GM21360 (cell line): ENCODE results near the gene GPRC5A.

ENCODE experiments used
- ATAC-seq: cut with Tn5 transposase; IDR thresholded peaks from one replicate; pipeline ENCODE4 v1.9.1; 2021; ENCODE audit warnings: mild to moderate bottlenecking, moderate library complexity; ENCODE audit not compliant: unreplicated experiment

Gene GPRC5A

DNA sequence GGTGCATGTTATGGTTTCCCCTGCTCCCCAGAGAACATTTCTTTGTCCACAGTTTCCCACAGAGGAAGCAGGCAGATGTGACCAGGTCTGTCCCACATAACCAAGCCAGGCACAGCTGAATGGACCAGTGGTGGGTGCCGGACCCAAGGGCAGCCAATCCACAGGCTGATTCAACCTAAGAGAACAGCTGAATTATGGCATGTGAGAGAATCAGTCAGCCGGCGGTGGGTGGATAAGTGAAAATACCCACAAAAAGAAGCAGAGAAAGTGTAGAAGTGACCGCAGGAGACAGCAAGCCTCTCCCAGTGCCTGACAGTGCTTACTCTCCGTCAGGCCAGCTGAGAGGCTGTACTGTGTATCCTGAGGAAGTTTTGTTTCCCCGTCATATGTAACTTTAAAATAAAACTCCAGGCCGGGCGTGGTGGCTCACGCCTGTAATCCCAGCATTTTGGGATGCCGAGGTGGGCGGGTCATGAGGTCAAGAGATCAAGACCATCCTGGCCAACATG is 45.7 kb downstream of the GPRC5A start:
- ATAC-seq, result no peak

DNA sequence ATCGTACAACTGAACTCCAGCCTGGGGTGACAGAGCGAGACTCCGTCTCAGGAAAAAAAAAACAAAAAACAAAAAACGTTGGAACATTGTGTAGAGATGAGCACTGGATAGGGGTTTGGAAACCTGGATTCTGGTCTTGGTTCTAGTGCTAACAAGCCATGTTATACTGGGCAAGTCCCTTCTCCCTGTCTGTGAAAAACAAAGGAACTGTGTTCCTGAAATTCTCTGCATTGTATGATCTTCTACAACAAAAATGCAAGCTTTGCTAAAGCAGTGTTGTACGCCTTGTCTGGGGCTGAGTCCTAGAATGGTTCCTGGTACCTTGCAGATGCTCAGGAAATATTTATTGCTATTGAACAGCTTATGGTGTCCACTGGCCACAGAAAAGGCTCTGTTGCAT is 47.2 kb downstream of the GPRC5A start:
- ATAC-seq, result no peak

DNA sequence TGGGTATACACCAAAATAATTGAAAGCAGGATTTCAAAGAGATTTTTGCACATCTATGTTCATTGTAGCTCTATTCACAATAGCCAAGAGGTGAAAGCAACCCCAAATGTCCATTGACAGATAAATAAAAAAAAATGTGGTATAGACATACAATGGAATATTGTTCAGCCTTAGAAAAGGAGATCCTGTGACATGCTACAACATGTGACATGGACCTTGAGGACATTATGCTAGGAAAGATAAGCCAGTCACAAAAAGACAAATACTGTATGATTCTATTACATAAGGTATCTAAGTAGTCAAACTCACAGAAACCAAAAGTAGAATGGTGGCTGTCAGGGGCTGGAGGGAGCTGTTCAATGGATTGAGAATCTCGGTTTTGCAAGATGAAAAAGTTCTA is 48.5 kb downstream of the GPRC5A start:
- no peak for ATAC-seq

DNA sequence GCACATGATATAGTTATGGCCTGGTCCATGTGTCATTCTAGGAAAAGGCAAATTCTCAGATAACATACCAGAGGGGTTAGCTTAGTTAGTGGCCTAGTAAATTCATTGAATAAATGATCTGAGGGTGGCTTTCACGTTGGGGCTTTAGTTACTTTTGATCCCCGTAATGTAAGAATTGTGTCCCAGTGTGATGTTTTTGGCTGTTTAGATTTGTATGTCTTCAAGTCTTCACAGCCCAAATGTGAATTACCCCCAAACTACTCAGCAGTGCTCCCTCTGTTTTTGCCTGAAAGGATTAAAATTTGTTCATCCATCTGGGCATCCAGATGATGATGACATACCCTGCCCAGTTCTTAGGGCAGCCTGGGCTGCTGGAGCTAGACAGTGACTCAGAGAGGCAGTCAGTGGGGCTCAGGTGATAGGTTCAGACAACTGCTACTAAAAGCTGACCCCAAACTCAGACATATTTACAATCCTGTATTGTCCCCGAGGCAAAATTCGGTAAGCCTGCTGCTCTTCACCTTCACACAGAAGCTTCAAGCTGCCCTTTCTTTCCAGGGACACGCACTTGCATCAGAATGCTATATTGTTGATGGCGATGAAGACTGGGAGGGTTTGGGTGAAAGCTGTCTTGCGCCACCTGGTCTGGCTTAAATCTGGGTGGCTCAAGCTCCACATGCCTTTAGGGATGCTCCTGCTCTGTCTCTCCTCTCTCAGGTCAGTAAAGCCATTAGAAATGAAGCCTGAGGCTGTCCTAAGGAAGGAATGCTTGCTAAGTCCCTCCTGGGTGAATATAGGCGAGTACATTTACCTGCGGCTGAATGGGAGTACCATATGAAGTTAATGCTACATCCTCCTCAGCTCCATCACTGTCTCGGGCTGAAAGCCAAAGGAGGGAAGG is 50.3 kb downstream of the GPRC5A start:
- no peak for ATAC-seq

DNA sequence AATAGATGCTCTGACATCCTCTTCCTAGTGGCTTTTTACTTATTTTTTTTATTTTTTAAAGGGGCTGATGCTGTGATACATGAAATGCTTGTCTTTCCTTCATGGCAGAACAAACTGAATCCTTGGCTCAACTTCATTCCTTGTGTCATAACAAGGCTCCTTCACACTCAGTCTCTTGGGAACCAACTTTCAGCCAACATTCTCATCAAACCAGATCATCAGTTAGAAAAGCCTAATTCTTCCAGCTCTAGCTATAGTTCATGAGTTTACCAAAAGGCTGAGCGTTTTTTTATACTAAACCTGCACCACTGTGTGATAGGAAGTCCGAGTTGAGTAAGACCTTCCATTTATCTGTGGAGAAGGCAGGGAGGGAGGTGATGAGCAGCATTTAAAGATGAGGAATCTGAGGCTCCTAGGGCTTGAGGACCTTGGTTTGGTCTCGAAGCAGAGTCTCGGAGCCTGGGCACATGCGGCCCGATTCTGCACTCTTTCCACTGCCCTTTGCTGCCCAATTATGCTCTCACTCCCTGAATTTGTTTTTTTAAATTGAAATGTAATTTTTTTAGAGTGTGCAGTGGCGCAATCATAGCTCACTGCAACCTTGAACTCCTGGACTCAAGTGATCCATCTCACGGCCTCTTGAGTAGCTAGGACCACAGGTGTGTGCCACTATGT is 52.4 kb downstream of the GPRC5A start:
- no peak for ATAC-seq

DNA sequence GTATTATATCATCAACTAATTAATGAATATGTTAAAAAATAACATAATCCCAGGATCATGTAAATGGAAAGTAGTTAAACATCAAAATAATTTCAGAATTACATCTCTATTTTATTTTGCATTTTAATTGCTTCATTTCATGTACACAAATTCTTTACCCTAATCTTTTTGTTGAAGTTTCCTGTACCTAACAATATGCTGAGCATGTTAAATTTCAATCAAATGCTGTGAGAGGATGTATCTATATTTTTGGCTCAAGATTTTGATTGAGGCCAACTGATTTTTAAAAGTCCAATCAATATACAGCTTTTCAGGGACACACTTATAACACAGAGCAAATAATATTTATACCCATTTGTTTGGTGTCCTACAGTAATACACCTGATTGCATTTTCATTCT is 54.2 kb downstream of the GPRC5A start:
- no peak for ATAC-seq

DNA sequence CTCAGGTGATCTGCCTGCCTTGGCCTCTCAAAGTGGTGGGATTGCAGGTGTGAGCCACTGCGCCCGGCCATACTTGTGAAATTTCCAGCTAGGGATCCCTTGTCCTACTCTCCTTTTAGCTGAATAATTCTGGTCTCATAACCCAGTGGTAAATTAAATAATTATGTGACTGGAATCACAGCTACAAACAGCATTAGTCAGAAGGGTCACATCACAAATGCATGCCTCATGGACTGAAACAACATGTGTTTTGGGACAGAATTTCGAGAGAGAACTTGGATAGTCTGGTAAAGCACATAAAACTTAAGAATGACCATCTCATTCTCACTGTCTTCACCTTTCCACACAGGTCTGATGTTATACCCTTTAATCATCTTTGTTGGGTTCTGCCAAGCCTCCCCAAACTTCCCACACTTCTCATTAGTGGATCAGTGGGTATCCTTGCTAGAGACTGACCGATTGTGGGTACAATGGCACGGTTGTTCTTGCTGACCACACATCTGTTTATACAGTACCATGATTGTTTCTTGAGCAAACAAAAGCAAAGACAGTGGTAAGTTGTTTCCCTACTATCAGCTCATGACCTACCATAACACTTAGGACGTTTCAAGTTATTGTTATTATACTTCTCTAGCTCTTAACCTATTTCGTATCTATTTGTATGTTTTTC is 55.5 kb downstream of the GPRC5A start:
- no peak for ATAC-seq

DNA sequence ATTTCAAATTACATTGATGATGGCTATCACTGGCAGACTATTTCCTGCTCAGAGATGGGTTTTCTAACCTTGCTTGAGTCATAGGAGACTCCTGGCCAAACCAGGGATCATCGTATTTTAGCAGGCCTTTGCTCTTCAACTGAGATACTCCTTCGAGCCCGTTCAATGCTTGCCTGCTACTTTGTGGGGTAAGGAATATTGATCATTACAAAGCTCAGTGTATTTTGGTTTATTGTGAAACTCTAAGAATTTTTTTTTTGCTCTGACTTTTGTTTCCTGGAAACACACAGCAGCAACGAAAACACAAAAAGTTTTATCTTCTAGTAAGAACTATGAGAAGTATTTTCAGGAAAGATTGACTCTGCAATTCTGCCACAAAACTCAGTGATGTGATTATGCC is 56.5 kb downstream of the GPRC5A start:
- ATAC-seq, result no peak

DNA sequence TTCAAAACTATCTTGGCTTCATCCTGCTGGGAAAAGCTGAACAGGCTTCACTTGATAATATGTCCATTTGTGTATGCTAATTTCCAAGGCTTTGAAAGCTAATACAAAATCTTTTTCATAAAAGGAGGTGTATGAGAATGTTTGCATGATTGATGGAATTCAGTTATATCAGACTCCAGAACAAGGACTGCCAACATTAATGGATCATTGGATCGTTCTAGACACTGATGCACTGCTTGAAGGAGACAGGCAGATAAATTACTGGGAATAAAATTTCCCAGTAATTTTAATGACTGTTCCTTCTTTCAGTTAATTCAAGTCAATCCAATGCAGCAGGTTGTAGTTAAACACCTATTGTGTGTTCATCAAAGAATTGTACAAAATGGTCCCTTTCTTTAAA is 60.1 kb downstream of the GPRC5A start:
- no peak for ATAC-seq

DNA sequence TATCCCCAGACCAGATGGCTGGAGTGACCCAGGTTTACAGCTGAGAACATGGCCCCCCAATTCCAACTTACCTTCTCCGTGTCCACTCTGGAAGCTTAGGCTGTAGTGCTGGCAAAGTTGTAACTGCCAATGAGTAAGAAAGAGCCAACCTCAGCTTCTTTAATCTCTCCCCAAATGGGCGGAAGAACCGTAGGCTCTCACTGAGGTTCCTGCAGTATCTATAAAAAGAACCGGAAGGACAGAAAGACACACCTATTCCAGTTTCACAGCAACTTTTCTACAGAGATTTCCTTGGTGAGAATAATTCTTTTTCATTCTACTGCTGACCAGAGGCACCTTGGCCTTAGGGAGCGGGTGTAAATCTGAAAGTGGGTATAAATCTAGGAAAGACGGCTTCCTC is 60.7 kb downstream of the GPRC5A start, which contains the start of gene GPRC5D:
Gene GPRC5D, minus strand, starts transcription at position 135 of the 400 bp plus-strand sequence. CDS start 1,786 bp downstream, outside the sequence.
- ATAC-seq, result no peak

DNA sequence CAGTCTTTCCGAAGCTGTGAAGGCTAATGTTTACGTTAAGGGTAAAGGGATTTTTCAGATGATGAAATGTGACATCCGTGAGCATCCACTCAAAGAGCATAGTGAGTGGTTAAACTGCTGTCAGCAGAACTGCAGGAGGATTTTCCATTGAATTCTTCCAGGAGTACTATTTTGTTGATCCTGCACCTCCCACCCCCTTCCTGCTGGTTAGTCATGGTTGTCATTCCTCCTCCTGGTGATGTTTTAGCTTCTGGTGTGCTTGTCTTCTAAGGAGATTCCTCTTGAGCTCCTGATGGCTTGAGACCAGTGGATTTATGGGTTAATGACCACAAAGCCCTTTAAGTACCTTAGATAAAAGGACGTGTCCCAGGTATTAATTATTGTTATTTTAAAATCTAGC is 63.0 kb downstream of the GPRC5A start:
- ATAC-seq, result no peak

DNA sequence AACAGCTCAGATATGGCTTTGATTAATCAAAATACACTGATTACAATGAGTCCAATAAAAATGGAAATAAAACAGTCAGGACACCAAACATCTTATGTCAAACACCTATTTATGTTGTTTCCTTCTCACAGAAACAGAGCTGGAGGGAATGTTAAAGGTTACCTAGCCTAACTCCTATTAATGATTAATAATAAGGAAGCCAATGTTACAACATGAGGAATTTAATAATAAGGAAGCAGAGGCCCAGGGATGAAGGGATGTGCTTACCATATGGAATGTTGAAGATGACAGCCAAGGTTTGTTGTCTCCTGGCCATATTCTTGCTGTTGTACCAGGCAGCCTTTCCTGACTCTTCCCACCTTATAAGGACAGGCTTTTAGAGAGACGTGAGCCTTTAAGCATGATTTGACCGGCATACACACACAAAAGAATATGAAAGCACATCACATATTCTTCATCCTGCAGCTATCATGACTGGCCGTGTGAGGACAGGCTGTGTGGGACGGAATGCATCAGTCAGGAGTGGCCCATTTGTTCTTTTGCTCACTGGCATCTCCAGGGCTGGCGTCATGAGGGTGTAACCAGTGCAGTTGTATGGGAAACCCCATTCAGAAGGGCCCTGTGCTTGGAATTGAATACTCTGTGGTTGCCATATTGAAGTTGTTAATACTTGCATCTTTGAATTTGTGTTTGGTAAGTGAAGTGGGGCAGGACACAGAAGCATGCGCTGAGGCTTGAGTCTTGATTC is 63.7 kb downstream of the GPRC5A start:
- no peak for ATAC-seq

DNA sequence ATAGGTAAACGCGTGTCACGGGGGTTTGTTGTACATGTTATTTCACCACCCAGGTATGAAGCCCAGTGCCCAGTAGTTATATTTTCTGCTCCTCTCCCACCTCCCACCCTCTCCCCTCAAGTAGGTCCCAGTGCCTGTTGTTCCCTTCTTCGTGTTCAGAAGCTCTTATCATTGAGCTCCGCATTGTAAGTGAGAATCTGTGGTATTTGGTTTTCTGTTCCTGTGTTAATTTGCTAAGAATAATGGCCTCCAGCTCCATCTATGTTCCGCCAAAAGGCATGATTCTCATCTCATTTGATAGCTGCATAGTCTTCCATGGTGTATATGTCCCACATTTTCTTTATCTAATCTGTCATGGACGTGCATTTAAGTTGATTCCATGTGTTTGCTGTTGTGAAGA is 67.5 kb downstream of the GPRC5A start:
- ATAC-seq, result no peak

DNA sequence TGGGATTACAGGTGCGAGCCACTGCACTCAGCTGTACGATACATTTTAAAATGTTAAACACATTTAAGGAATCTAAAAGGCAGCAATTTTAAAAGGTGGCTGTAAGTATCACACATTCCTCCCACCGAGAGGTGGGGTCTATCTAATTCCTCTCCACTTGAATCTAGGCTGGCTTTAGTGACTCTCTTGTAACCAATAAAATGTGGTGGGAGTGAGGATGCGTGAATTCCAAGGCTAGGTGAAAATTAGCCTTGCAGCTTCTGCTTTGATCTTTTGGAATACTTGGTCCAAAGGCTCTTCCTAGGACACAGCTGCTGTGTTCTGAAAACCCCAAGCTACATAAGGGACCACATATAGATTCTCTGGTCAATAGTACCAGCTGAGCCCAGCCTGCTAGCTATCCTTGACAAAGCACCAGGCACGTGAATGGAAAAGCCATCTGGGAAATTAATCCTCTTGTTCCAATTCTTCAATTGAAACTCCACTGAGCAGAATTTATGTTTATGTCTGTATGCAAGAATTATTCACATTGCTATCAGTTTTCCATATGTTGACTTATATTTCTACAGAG is 69.4 kb downstream of the GPRC5A start:
- ATAC-seq, result no peak

DNA sequence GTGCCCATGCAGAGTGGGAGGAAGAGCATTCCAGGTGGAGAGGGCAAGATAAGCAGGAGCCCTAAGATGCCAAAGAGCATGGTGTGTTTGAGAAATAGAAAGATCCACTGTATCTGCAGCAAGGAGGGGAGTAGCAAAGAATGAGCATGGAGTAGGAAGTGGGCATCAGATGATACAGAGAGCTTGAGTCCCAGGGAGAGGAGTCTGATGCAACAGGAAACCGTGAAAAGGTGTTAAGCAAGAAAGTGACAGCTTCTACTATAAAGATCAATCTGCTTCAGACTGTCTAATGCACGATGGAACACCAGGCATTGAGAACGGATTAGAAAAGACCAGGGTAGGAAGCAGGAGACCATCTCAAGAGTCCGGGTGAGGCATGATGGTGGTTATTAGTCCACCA is 72.9 kb downstream of the GPRC5A start:
- ATAC-seq, result no peak

DNA sequence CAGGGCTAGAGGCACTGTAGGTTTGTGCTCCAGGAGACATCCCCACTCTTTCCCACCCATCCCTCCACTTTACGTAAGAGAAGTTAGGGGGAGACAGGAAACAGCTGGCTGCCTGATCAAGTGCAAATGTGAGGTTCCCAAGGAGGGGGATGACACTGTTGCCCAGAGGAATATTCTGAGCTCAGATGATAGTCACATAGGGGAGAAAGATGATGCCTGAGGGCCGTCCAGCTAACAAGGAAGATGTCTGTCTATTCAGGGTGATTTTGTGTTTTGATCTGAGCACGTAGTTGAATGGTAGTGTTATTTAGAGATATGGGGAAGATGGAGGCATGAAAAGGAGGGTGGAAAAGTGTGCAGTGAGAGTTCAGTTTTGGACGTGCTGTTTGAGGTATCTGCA is 74.5 kb downstream of the GPRC5A start:
- no peak for ATAC-seq
